Measurements from ENCODE around the gene C5. TPM values are rescaled to one million over a fixed set of nuclear protein-coding genes. Genes with fewer than 3 reads are reported as not detected.

Gene C5
- total and polyA plus RNA-seq, 9 of the 15 experiments (the other 6 are each of a cell fraction or from before 2014, with no cell fraction given): 0.08 to 0.91 (median 0.42) TPM

DNA sequence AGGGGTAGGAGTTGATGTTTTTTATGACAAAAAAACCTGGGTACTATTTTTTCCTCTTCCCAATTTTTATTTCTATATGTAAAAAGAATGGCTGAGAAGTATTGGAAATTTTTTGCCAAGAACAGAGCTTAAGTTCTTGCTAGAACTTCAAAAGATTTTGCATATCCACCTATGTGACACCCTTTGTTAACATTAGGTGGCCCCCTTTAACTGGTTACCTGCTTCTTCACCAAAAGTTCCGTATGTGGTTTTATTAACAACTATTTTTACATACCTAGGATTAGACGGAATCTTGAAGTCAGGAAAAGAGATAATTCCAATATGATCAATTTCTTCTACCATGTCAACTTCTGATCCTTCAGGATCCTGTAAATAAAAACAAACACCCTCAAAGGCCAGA, 15.5 kb downstream of the C5 start:
- FAIRE-seq: no peak
- DNase-seq (ENCODE audit: extremely low read depth in 1 of 4, low spot score in 3 of 4): no peak
- 4% methylated on average over 2 of the region's 2 CpGs for WGBS (ENCODE audit: insufficient coverage, low coverage, missing lambda C conversion rate)
- Histone ChIP-seq H3K9ac (ENCODE audit: insufficient read depth in 1 of 2, low read depth in 2 of 2, low read length in 2 of 2) (no peak overlapping the region), H3K27me3 (ENCODE audit: control insufficient read depth in 2 of 2, insufficient read depth in 2 of 2, low read length in 2 of 2) (peaks cover 0 to 2% of the 10 kb centered on the region in 2 experiments; a peak in 1 of 5 replicates), H3K36me3 (ENCODE audit: control insufficient read depth, insufficient read depth, low read length) (no peaks in the 10 kb centered on the region), H3K4me3 (no peak overlapping the region), H3K4me2 (ENCODE audit: insufficient read depth, low read length) (no peak overlapping the region), H3K9me3 (replicated peaks; ENCODE audit: control insufficient read depth, insufficient read depth, low read depth, low read length) (no peaks in the 10 kb centered on the region), H3K79me2 (ENCODE audit: control insufficient read depth, insufficient read depth, low read length) (no peaks in the 10 kb centered on the region), H3K4me1 (replicated peaks in 1 of 2; ENCODE audit: control insufficient read depth in 2 of 2, insufficient read depth in 2 of 2, low read length in 2 of 2) (no peaks in the 10 kb centered on the region), H2AFZ (ENCODE audit: low read depth, low read length) (no peak overlapping the region), H4K20me1 (replicated peaks; ENCODE audit: control insufficient read depth, insufficient read depth, low read length) (no peaks in the 10 kb centered on the region), H3K27ac (ENCODE audit: extremely low read depth, low read depth, low read length) (no peak overlapping the region), H3K9me1 (ENCODE audit: control insufficient read depth, insufficient read depth, low read length) (no peaks in the 10 kb centered on the region)
- TF ChIP-seq NCOA6 (IDR thresholded peaks at IDR 0.05) (no peak), RAD21 (CRISPR knock-in tag; conservative IDR thresholded peaks at IDR 0.05 in 1 of 2, IDR thresholded peaks at IDR 0.05 in 1 of 2) (peak in 1 of 2 experiments; percentile 12; a peak in 1 of 4 replicates), IRF2 (CRISPR knock-in tag; IDR thresholded peaks at IDR 0.05) (no peak)
- TF ChIP-seq, protein P1, sequence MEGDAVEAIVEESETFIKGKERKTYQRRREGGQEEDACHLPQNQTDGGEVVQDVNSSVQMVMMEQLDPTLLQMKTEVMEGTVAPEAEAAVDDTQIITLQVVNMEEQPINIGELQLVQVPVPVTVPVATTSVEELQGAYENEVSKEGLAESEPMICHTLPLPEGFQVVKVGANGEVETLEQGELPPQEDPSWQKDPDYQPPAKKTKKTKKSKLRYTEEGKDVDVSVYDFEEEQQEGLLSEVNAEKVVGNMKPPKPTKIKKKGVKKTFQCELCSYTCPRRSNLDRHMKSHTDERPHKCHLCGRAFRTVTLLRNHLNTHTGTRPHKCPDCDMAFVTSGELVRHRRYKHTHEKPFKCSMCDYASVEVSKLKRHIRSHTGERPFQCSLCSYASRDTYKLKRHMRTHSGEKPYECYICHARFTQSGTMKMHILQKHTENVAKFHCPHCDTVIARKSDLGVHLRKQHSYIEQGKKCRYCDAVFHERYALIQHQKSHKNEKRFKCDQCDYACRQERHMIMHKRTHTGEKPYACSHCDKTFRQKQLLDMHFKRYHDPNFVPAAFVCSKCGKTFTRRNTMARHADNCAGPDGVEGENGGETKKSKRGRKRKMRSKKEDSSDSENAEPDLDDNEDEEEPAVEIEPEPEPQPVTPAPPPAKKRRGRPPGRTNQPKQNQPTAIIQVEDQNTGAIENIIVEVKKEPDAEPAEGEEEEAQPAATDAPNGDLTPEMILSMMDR (IDR thresholded peaks at IDR 0.05 in 2 of 3, conservative IDR thresholded peaks at IDR 0.05 in 1 of 3; ENCODE audit: insufficient read depth in 2 of 3, low read depth in 1 of 3, low read length in 3 of 3): 0 out of 6 replicates have a peak, but pooled peaks of 1 of the 3 experiments have one; percentile 8
- BruUV-seq (replicated peaks): no TSS peak
- ChIA-PET CTCF (ENCODE audit: low intra/inter-chr PET ratio) (no interaction called here), POLR2A (interaction anchor here (1.1 to 1.2 kb wide), 2 partner anchors 11 to 336 kb away, joined by 3 read pairs; no protein-coding TSS in a partner anchor)
- no peak for ATAC-seq
- in situ Hi-C loops (cut with MboI): no loop called here
- intact Hi-C loops (cut with micrococcal nuclease): no loop called here
